Mesendoderm (in vitro differentiated cells): Measurements from ENCODE around the gene SMO.
"Not testable (repeated sequence)": the region's sequence is repeated elsewhere in the genome, so short reads cannot be mapped to it uniquely, and the experiment has no call there.

Source experiments
- DNase-seq: peaks from one replicate; pipeline ENCODE4 v3.0.0; 2013
- H2AK5ac ChIP-seq: 2 replicates; pipeline ENCODE4 v1.6.1; 2013; ENCODE audit warnings: low read length, inconsistent platforms
- H2BK120ac ChIP-seq: 2 replicates; pipeline ENCODE4 v1.6.1; 2013; ENCODE audit warnings: low read depth, mild to moderate bottlenecking, low read length, moderate library complexity, mixed read lengths
- H2BK15ac ChIP-seq: replicated peaks from 2 replicates; pipeline ENCODE4 v1.6.1; 2013; ENCODE audit warnings: low read depth, mild to moderate bottlenecking, moderate library complexity
- H2BK5ac ChIP-seq: 2 replicates; pipeline ENCODE4 v1.6.1; 2013; ENCODE audit warnings: low read length, inconsistent platforms
- H3K18ac ChIP-seq: 2 replicates; pipeline ENCODE4 v1.6.1; 2013; ENCODE audit warnings: mild to moderate bottlenecking, low read length, mixed read lengths
- H3K23ac ChIP-seq: one replicate; pipeline ENCODE4 v1.6.1; 2013; ENCODE audit warnings: low read length
- H3K27ac ChIP-seq: 2 replicates; pipeline ENCODE4 v1.5.1; 2013; ENCODE audit warnings: low read depth, mild to moderate bottlenecking, inconsistent platforms, low read length, moderate library complexity
- H3K27me3 ChIP-seq: 2 replicates; pipeline ENCODE4 v1.6.1; 2013; ENCODE audit warnings: low read length, control low read depth, mild to moderate bottlenecking, inconsistent platforms; ENCODE audit not compliant: insufficient read depth, poor library complexity
- H3K36me3 ChIP-seq: 2 replicates; pipeline ENCODE4 v1.6.1; 2013; ENCODE audit warnings: low read length, inconsistent platforms; ENCODE audit not compliant: control insufficient read depth, insufficient read depth
- H3K4ac ChIP-seq: one replicate; pipeline ENCODE4 v1.6.1; 2013; ENCODE audit warnings: low read depth, mild to moderate bottlenecking, low read length, moderate library complexity
- H3K4me1 ChIP-seq: 2 replicates; pipeline ENCODE4 v1.6.1; 2013; ENCODE audit warnings: low read depth, low read length, inconsistent platforms; ENCODE audit not compliant: control insufficient read depth
- H3K4me2 ChIP-seq: 2 replicates; pipeline ENCODE4 v1.6.1; 2013; ENCODE audit warnings: low read length
- H3K4me3 ChIP-seq: 2 replicates; pipeline ENCODE4 v1.5.1; 2013; ENCODE audit warnings: mild to moderate bottlenecking, low read length
- H3K56ac ChIP-seq: one replicate; pipeline ENCODE4 v1.6.1; 2013; ENCODE audit warnings: low read length
- H3K79me1 ChIP-seq: 2 replicates; pipeline ENCODE4 v1.6.1; 2013; ENCODE audit warnings: low read length, inconsistent platforms
- H3K79me2 ChIP-seq: 2 replicates; pipeline ENCODE4 v1.6.1; 2013; ENCODE audit warnings: mild to moderate bottlenecking, low read length; ENCODE audit not compliant: control insufficient read depth, insufficient read depth
- H3K9ac ChIP-seq: 2 replicates; pipeline ENCODE4 v1.6.1; 2013; ENCODE audit warnings: low read length, inconsistent platforms
- H4K5ac ChIP-seq: one replicate; pipeline ENCODE4 v1.6.1; 2013; ENCODE audit warnings: low read length
- H4K8ac ChIP-seq: one replicate; pipeline ENCODE4 v1.6.1; 2013; ENCODE audit warnings: low read depth, mild to moderate bottlenecking, control low read depth, low read length, moderate library complexity
- WGBS: extraction: QIAGEN DNeasy Blood & Tissue Kit; methylation state at CpG from one replicate; pipeline ENCODE4 v1.1.7; 2013; ENCODE audit warnings: low lambda C conversion rate, missing lambda C conversion rate; ENCODE audit not compliant: insufficient coverage; ENCODE audit errors: extremely low coverage; 5-methylcytosine and 5-hydroxymethylcytosine counted together

The SMO gene

GRCh38 chr7:129173861-129174260, 14.6 kb upstream of the SMO start:
- H3K56ac ChIP-seq, H3K23ac ChIP-seq, H3K4ac ChIP-seq, H3K4me3 ChIP-seq, H2BK120ac ChIP-seq, H4K8ac ChIP-seq, H3K36me3 ChIP-seq, H3K79me2 ChIP-seq, H3K4me1 ChIP-seq, DNase-seq, H4K5ac ChIP-seq, H3K79me1 ChIP-seq, H3K4me2 ChIP-seq, H2BK15ac ChIP-seq, H2BK5ac ChIP-seq, H2AK5ac ChIP-seq, H3K27ac ChIP-seq, H3K27me3 ChIP-seq, H3K18ac ChIP-seq, H3K9ac ChIP-seq: not testable (repeated sequence)
- WGBS, result no CpG with 5 or more reads among the region's 7 CpGs

DNA sequence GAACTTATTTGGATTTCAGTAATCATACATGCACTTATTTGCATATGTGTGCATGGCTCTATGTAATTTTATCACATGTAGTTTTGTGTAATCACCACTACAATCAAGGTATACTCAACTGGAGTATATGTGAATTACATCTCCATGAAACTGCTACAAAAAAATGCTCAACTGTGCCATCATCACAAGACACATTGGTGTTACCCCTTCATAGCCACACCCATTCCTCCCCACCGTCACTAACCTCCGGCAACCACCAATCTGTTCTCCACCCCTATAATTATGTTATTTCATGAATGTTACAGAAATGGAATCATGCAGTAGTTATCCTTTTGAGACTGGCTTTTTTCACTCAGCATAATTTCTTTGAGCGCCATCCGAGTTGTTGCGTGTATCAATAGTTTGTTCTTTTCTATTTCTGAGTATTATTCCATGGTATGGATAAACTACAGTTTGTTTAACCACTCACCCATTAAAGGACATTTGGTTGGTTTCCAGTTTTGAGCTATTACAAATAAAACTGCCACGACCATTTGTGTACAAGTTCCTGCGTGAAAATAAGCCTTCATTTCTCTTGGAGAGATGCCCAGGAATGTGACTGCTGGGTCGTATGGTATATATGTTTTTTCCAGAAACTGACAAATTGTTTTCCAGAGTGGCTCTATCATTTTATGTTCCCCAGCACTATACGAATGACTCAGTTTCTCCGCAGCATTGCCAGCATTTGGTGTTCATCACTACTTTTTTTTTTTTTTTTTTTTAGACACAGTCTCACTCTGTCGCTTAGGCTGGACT, 11.3 kb upstream of the SMO start:
- no peaks in the 10 kb centered on the region for H3K36me3 ChIP-seq
- no peak overlapping the region for H4K5ac ChIP-seq
- no peak overlapping the region for H2AK5ac ChIP-seq
- H4K8ac ChIP-seq, result no peak overlapping the region
- H3K27ac ChIP-seq, result no peak overlapping the region
- no peaks in the 10 kb centered on the region for H3K79me2 ChIP-seq
- H2BK120ac ChIP-seq, result no peak overlapping the region
- H3K4me3 ChIP-seq, result no peak overlapping the region
- H2BK5ac ChIP-seq, result no peak overlapping the region
- no peak overlapping the region for H3K56ac ChIP-seq
- no peak overlapping the region for H3K23ac ChIP-seq
- no CpG with 5 or more reads among the region's 11 CpGs for WGBS
- no peaks in the 10 kb centered on the region for H3K27me3 ChIP-seq
- H3K18ac ChIP-seq, result no peak overlapping the region
- H3K4ac ChIP-seq, result no peak overlapping the region
- H3K79me1 ChIP-seq, result no peaks in the 10 kb centered on the region
- no peak overlapping the region for H2BK15ac ChIP-seq
- DNase-seq, result no peak
- H3K4me1 ChIP-seq, result no peaks in the 10 kb centered on the region
- no peak overlapping the region for H3K4me2 ChIP-seq
- no peak overlapping the region for H3K9ac ChIP-seq

DNA sequence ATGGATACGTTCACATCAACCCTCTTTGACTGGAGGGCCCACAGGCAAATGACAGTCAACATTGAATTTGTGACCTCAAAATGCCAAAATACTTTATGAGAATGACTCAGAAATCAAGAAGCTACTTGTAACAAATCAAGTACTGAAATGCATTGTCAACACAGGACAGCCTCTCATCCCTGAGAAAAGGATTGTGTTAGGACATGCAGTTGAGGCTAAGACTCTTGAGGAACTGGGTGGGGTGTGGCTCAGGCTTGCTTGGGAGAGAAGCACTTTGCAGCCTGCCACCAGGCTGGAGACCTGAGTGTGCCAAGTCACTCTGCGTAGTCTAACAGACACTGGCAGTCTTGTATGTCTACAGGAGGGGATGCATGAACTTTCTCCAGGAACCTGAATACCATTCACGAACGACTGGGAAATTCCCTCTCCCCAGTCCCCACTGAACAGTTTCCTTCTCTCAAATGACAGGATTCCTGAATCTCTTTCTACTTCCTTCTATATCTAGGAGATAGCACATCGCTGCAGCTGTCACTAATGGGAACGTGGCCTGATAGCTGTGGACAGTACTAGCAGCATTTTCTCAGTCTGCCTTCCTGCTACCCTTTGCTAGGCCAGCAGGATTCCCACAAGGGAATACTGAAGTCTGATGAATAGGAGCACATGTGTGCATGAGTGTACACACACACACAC, 3.3 kb upstream of the SMO start:
- no peak overlapping the region for H2BK120ac ChIP-seq
- no peak overlapping the region for H2AK5ac ChIP-seq
- no peak overlapping the region for H3K9ac ChIP-seq
- peaks cover 3% of the 10 kb centered on the region for H3K4me1 ChIP-seq
- no peak for DNase-seq
- H3K36me3 ChIP-seq, result no peaks in the 10 kb centered on the region
- no peak overlapping the region for H4K8ac ChIP-seq
- peaks cover 9% of the 10 kb centered on the region for H3K79me2 ChIP-seq
- no peak overlapping the region for H3K27ac ChIP-seq
- no peak overlapping the region for H2BK15ac ChIP-seq
- H3K4ac ChIP-seq, result no peak overlapping the region
- H3K79me1 ChIP-seq, result peaks cover 5% of the 10 kb centered on the region
- WGBS, result no CpG with 5 or more reads among the region's 6 CpGs
- no peak overlapping the region for H4K5ac ChIP-seq
- H3K4me2 ChIP-seq, result no peak overlapping the region
- no peak overlapping the region for H2BK5ac ChIP-seq
- no peak overlapping the region for H3K56ac ChIP-seq
- no peak overlapping the region for H3K18ac ChIP-seq
- no peak overlapping the region for H3K4me3 ChIP-seq
- H3K27me3 ChIP-seq, result peaks cover 2% of the 10 kb centered on the region
- no peak overlapping the region for H3K23ac ChIP-seq

DNA sequence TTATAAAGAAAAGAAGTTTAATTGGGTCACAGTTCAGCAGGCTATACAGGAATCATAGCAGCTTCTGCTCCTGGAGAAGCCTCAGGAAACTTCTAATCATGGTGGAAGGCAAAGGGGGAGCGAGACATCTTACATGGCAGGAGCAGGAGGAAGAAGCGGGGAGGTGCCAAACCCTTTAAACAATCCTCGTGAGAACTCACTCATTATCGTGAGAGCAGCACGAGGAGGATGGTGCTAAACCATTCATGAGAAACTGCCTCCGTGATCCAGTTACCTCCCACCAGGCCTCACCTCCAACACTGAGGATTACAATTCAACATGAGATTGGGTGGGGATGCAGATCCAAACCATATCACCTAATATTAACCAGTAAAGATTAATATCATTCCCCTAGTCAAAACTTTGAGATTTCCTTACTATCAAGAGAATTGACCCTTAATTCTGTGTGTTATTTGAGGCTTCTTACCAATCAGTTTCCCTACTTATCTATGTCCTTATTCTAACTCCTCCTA, 1.6 kb upstream of the SMO start:
- Histone ChIP-seq H3K18ac (no peak overlapping the region), H2BK120ac (no peak overlapping the region), H3K79me2 (peaks cover 24% of the 10 kb centered on the region), H3K27ac (no peak overlapping the region), H3K36me3 (no peaks in the 10 kb centered on the region), H2BK5ac (no peak overlapping the region), H3K4ac (no peak overlapping the region), H3K4me2 (no peak overlapping the region), H3K9ac (no peak overlapping the region), H2BK15ac (no peak overlapping the region), H3K79me1 (peaks cover 18% of the 10 kb centered on the region), H4K8ac (no peak overlapping the region), H3K23ac (no peak overlapping the region), H3K4me1 (peaks cover 6% of the 10 kb centered on the region), H2AK5ac (no peak overlapping the region), H4K5ac (no peak overlapping the region), H3K56ac (no peak overlapping the region), H3K4me3 (no peak overlapping the region), H3K27me3 (peaks cover 2% of the 10 kb centered on the region)
- DNase-seq, result no peak
- WGBS, result no CpG with 5 or more reads among the region's 6 CpGs

GRCh38 chr7:129187681-129188371, 607 bp upstream of the SMO start:
- Histone ChIP-seq H3K23ac (no peak overlapping the region), H3K9ac (peak overlapping the region; percentile 95), H3K36me3 (no peaks in the 10 kb centered on the region), H3K27ac (no peak overlapping the region), H3K79me1 (peaks cover 18% of the 10 kb centered on the region), H3K27me3 (peaks cover 2% of the 10 kb centered on the region), H4K8ac (no peak overlapping the region), H2BK5ac (no peak overlapping the region), H2BK120ac (no peak overlapping the region), H3K56ac (peak overlapping the region; percentile 90), H4K5ac (no peak overlapping the region), H3K4me3 (peak overlapping the region; percentile 43), H3K4me1 (peaks cover 6% of the 10 kb centered on the region), H2AK5ac (no peak overlapping the region), H3K18ac (no peak overlapping the region), H3K79me2 (peaks cover 33% of the 10 kb centered on the region), H2BK15ac (no peak overlapping the region), H3K4me2 (peak overlapping the region; percentile 61), H3K4ac (no peak overlapping the region)
- WGBS, result no CpG with 5 or more reads among the region's 14 CpGs
- DNase-seq, result no peak
